NCI-H510A treated with DMSO at 0.1 percent for 48 hours (cell line): ENCODE results near the gene ABCB8.

Source experiments
- DNase-seq: peaks from one replicate; lab custom pipeline; 2025; lab: John Stamatoyannopoulos, UW

Gene ABCB8

DNA sequence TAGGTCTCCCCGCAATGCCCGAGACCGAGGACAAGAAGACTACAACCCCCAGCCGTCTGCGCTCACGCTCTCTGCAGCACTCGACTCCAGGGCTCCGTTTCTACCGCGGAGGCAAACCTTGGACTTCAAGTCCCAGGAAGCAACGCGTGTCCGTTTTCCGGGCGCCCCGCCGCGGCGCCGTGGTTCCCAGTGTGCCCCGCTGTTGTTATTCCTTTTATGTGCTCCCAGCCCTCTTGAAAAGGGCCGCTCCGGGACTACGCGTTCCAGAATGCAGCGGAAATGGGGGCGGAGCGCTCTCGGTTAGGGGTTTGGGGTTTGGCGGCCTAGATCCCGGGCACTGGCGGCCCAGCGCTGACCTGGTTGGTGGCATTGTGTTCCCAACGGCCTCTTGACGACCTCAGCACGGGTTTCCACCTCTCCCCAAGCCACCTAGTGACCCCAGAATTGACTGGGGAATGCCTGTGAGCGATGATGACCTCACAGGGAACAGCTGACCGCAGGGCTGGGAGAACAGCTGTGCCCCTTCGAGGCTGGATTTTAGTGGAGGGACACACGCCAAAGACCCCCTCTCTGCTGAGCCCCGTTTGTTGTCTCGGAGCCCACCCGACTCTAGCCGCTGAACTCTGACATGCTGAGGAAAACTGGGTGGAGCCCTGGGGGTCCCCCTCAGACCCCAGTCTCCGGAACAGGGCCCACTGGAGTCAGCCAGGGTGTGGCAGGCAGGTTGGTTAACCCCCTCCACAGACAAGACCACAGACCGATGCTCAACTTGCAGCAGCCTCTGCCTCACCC lies 29.9 kb downstream of the ABCB8 start:
- DNase-seq: peak; percentile 91

DNA sequence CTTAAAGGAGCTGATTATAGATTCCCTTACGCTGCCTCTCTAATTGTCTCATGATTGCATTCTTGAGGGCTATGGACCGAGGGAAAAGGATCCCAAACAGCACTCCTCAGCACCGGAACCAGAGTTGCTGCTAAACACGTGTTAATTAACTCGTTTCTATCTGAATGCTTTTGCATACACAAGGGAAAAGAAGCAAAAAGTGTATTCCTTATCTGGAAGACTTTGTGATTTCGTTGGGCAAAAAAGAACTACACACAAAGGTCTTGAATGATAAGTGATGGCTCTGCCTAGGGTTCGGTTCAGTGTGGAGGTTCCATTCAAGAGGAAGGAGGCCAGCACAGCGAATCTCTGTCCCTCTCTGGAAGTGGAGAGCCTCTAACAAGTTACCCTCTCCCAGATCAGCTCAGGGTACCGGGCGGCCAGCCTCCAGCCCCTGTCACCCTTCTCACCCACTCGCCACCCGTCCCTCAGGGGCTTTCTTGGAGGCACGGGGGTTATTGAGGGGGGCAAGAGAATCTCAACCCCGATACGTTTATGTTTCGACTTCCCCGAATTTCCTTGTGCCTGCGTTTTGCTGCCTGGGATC lies 30.6 kb downstream of the ABCB8 start:
- no peak for DNase-seq

DNA sequence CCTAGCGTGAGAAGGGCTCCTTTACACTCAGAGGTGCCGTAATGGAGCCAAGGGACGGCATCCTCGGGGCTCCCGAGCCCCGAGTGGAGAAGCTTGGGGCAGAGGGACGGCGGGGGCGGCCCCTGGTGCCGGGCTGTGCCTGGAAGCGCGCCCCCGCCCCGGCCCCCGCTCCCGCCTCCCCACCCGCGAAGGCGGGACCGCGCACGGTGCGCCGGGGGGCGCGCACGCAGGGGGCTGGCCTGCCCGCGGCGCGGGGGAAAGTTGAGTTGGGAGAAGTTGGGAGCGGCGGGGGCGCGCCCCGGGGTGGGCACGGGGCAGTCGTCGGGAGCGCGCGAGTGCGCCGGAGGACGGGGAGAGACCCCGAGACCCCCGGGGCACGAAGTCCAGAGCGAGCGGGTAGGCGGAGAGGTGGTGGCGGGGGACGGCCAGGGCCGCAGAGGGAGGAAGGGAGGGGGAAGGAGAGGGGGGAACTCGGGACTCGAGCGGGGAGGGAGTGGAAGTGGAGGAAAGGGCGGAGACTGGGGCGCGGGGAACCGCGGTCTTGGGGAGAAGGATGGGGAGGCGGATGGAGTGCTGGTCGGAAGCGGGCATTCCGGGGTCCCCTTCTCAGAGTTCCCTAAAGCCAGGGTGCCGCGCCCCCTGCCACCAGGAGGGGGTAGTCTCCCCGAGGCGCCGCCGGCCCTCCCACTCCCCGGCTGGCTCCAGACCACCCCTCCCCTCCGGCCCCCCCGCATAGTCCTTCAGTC lies 31.3 kb downstream of the ABCB8 start, which contains the start of gene SLC4A2:
SLC4A2 (plus strand) TSS at position 223 of the 746 bp plus-strand sequence. CDS start 2,399 bp downstream, outside the sequence.
- DNase-seq: peak; percentile 25

DNA sequence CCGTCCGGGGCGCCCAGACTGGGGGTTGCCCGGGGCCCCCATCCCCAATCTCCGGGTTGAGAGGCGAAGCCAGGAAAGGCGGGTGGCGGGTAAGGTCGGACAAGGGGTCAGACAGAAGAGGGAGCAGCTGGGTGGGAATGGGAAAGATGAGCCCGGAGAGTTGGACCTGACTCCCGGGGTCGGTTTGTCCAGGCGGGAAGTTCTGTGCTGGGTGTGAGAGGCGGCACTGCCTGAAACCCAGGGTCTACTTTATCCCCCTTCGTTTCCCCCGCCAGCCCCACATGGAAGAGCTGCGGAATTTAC lies 31.8 kb downstream of the ABCB8 start:
- no peak for DNase-seq

DNA sequence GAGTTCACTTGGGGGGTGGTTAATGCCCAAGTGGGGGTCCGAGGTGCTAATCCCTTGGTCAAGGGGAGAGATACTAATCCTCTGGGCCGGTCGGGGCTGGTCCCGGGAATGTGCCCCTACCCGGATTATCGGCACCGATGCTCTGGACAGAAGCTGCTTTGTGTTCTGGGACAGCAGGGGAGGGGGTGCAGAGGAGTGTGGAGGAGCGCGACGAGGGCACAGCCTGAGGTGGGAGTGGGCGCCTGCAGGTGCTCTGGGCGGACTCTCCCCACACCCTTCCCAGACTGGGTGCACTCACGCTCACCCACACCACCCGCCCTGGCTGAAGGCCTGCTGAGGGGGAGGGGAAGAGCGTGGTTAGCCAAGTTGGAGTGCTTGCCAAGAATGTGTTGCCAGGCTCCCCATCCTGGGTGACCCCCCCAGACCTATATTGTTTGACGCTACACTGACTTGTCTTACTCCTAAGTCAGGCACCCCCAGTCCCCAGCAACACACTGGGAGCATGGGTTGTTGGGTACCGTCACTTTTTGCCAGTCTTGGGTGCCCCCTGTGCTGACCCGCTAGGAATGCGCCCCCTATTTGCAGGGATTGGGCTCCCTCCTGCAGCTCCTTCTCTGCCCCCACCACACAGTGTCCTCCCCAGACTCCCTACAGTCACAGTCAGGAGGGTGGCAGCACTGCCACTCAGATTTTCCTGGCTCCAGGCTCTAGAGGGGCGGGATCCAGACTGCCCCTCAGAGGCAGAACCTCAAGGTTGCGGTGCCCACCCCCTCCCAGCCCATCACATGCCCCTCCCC lies 32.4 kb downstream of the ABCB8 start:
- DNase-seq: no peak

DNA sequence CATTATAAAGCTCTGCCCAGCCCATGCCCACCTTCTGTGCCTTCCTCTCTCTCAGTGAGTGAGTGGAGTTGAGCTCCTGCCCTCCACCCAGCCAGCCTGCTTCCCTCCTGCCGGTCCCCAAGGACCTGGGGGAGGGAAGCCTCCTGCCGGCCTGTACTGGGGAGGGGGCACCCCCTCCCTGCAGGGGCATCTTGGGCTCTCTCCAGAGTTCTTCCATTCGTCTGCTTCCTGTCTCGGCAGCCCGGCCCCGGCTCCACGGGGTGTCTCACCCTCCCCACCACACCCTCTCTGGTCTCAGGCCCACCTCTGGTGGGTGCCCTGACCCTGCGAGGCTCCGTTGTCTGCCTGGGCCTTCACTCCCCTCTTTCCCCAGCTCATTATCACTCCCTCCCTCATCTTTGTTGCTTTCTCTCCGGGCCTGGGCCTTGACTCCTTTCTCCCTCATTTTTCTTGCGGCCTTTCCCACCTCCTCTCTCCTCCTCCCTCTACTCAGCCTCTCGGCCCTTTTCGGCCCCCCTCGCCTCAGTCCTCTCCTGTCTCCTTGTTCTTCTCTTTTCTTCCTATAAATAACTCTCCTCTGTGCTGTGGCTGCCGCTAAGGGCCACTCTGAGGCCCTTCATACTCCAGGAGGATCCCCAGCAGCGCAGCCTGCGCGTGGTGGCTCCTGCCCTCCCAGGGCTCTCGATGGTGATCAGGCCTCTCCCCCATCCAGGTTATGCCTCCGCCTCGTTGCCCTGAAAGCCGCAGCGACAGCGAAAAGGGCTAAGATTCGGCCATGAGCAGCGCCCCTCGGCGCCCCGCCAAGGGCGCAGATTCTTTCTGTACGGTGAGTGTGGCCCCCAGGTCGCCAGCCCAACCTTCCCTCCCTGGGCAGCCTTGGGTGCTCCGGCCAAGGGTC lies 33.2 kb downstream of the ABCB8 start:
- DNase-seq: no peak

DNA sequence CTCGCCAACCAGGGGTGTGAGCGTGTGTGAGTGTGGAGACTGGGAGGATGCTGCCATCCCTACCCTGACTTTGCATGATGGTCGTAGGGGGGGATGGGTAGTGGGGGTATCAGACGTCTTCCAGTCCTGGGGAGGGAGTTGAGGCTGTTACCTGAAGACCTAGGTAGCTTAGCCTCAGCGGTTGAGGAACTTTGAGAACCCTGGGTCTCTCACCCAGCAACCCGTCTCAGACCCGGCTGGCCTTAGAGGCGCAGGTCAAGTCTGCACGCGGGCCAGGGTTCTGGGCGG lies 33.8 kb downstream of the ABCB8 start:
- DNase-seq: no peak

DNA sequence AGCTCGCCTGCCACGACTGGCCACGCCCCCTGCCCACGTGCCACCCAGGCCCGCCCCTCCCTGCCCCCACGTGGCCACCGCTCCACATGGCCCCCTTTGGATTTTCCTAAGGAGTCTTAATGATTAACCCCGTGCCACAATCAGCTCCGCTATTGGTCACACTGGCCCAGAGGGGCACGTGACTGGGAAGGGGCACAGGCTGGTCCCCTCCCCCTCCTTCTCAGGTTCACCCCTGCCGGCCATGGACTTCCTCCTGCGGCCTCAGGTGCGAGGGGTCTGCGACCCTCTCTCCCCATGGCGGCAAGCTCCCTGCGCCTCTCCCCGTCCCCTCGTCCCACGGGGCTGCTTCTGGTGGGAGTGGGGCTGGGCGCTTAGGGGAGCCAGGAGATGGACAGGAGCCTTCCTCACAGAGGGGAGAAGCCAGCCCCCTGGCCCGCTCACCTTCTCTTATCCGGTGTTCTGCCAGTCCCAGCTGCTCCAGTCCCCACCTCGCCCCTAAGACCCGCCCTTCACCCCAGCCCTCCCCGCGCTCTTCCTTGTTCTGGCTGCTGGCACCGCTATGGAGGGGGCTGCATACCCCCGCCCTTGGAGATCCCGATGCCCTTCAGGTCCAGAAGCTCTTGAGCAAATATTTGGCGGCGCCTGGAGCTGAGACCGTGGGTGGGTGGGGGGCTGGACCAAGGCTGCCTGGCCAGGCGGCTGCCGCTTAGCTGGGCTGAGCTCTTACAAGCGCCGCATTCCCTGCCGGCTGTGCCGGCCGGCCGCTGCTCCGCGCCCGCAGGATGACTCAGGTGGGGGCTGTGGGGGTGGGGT lies 34.4 kb downstream of the ABCB8 start:
- DNase-seq: no peak

DNA sequence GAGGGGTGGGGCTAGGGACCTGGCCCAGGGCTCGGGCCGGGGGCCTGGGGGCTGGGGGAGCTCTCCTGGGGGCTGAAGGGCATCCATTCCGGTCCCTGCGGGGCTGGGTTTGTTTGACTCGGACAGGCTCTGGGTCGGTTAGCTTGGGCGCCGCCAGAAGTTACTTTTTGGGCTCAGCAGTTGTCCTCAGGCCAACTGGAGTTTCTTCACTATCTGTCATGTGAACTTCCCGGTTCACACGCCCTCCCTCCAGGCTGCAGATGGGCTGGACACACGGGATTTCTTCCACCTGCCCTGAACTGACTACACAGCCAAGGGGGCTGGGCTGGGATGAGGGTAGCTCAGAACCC lies 34.9 kb downstream of the ABCB8 start:
- no peak for DNase-seq

DNA sequence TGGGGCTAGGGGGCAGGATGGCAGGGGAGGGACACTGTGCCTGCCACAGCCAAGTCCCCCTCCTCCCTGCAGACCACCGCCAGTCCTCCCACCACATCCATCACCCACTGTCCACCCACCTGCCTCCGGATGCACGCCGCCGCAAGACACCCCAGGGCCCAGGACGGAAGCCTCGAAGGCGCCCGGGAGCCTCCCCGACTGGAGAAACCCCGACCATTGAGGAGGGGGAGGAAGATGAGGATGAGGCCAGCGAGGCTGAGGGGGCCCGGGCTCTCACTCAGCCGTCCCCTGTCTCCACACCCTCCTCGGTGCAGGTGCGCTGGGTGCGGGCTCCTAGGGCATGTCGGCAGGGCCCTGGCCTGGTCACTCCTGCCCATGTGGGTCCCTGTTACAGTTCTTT lies 36.2 kb downstream of the ABCB8 start:
- DNase-seq: no peak

DNA sequence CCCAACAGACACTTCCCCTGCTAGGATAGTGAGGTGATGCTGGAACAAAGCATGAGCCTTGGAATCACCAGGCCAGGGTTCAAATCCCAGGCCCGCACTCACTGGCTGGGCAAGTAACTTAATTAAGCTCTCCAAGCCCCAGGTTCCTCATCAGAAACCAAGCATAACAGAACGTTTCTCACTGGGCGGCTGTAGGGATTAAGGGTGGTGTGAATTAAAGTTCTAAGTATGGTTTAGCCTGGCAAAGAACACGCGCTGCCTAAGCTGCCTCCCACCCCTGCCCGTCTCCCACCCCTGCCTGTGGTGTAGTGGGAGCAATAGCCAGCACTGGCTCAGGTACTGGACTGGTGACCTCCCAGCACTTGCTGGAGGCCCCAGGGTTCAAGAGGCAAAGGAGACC lies 36.7 kb downstream of the ABCB8 start:
- no peak for DNase-seq

DNA sequence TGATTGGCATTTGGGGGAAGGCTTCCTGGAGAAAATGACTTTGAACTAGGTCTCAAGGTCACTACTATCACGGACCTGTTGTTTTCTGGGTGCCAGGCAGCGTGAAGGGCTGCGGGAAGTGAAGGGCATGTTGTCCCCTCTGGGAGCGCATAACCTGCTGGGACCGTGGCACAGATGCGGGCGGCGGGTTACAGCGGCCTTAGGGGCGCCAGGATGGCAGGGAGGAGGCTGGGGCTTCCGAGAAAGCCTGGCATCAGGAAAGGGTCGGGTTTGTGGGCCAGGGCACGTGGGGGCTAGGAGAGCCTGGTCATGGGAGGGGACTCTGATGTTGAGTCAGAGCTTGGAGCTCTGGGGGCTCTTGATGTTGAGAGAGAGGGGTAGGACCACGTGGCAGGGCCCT lies 37.3 kb downstream of the ABCB8 start:
- DNase-seq: no peak

DNA sequence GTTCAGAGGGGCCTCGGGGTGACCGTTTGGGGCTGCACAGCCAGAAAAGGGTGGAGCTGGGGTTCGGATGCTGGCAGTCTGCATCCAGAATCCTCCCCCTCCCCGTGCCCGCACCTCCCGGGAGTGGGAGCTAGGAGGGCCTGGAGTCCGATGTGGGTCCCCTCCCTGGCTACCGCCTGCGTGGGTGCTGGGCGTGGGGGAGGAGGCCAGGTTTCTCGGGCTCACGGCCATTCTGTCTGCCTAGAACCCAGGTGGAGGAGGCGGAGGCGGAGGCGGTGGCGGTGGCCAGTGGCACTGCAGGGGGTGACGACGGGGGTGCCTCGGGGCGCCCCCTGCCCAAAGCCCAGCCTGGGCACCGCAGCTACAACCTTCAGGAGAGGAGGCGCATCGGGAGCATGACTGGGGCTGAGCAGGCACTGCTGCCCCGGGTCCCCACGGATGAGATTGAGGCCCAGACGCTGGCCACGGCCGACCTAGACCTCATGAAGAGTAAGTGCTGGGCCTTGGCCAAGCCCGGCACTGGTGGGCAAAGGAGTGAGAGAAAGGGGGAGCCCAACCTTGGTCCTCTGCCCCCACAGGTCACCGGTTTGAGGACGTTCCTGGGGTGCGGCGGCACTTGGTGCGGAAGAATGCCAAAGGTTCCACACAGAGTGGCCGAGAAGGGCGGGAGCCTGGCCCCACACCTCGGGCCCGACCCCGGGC lies 38.2 kb downstream of the ABCB8 start:
- no peak for DNase-seq

DNA sequence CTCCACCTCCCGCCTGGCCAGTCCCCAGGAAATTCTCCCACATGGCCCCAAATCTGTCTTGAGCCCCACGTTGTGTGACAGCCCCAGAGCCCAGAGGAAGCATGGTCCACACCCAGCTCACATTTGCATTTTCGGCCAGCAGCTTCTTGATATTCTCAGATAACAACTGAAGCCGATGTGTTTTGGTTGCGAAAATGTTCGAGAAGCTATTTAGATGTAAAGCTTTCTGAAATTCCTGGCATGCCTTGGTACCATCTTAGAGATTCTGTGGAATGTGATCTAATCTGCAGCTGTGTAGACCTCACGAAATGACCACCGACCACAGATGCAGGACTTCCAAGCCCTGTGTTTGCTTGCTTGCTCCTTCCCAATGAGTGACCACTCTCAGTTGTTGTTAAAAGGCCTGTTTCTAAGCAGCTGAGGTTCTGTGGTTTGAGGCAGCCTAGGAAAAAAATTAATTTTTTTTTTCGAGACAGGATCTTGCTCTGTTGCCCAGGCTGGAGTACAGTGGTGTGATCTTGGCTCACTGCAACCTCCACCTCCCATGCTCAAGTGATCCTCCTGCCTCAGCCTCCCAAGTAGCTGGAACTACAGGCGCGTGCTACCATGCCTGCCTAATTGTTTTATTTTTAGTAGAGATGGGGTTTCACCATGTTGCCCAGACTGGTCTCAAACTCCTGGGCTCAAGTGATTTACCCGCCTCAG lies 40.0 kb downstream of the ABCB8 start:
- DNase-seq: no peak

DNA sequence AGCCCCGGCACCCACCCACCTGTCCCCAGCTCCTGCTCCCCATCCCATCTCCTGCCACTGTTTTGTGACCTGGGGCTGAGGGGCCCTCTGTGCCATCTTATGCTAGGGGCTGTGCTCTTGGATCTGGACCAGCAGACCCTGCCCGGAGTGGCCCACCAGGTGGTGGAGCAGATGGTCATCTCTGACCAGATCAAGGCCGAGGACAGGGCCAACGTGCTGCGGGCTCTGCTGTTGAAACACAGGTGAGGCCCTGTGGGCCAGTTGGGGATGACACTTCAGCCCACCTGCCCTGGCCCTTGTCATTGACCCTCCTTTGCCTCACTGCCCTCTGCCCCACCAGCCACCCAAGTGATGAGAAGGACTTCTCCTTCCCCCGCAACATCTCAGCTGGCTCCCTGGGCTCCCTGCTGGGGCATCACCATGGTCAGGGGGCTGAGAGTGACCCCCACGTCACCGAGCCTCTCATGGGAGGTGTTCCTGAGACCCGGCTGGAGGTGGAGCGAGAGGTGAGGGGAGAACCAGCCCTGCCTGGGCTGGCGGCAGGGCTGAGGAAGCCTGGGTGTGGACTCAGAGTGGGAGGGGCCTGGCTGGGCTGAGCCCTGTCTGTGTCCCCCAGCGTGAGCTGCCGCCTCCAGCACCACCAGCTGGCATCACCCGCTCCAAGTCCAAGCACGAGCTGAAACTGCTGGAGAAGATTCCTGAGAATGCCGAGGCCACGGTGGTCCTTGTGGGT lies 41.8 kb downstream of the ABCB8 start:
- DNase-seq: no peak

DNA sequence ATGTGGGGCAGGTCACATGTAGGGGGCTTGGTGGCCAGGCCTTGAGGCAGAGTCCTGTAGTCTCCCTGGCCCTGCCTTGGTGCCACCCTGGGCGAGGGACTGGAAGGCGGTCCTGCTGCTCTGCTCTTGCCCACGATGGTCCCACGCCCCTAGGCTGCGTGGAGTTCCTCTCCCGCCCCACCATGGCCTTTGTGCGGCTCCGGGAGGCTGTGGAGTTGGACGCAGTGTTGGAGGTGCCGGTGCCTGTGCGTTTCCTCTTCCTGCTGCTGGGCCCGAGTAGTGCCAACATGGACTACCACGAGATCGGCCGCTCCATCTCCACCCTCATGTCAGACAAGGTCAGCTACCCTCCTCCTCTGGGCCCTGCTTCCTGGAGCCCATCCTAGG lies 42.3 kb downstream of the ABCB8 start:
- DNase-seq: no peak

DNA sequence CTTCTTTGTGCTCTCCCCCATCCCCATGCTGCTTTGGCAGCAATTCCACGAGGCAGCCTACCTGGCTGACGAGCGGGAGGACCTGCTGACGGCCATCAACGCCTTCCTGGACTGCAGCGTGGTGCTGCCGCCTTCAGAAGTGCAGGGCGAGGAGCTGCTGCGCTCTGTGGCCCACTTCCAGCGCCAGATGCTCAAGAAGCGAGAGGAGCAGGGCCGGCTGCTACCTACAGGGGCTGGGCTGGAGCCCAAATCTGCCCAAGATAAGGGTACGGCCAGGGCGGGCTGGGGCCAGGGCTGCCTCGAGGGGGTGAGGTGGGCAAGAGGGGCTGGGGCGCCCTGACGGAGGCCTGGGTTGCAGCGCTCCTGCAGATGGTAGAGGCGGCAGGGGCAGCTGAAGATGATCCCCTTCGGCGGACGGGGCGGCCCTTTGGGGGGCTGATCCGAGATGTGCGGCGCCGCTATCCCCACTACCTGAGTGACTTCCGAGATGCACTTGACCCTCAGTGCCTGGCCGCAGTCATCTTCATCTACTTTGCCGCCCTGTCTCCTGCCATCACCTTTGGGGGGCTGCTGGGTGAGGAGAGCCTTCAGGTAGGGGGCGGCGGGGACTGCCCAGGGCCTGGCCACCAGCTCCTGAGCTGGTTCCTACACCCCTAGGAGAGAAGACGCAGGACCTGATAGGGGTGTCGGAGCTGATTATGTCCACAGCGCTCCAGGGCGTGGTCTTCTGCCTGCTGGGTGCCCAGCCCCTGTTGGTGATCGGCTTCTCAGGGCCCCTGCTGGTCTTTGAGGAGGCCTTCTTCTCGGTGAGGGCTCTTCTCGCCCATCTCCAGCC lies 43.0 kb downstream of the ABCB8 start:
- no peak for DNase-seq

DNA sequence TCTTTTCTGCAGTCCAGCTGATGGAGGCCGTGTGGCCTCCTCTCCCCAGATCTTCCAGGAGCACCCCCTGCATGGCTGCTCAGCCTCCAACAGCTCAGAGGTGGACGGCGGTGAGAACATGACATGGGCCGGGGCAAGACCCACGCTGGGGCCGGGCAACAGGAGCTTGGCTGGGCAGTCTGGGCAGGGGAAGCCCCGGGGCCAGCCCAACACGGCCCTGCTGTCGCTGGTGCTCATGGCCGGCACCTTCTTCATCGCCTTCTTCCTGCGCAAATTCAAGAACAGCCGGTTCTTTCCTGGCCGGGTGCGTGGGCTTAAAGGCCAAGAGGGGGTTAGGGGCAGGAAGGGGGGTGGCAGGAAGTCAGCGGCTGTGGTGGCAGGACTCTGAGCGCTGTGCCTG lies 45.7 kb downstream of the ABCB8 start:
- no peak for DNase-seq
